Epithelial cell of esophagus (primary cell): ENCODE measurements around the gene CLCA4.

Source experiments
- DNase-seq: peaks from one replicate; pipeline ENCODE4 v3.0.0; 2010; ENCODE audit warnings: low read depth
- H3K4me3 ChIP-seq: 2 replicates; pipeline ENCODE4 v1.5.1; 2011; ENCODE audit warnings: mild to moderate bottlenecking, low read length, control low read depth
- TF ChIP-seq, protein P1 (sequence below): IDR thresholded peaks from 2 replicates; pipeline ENCODE4 v1.5.1; 2011; ENCODE audit warnings: low read depth, mild to moderate bottlenecking, low read length, control low read depth, inconsistent platforms; ENCODE audit not compliant: insufficient read depth; ENCODE audit errors: missing control alignments

Gene CLCA4

DNA sequence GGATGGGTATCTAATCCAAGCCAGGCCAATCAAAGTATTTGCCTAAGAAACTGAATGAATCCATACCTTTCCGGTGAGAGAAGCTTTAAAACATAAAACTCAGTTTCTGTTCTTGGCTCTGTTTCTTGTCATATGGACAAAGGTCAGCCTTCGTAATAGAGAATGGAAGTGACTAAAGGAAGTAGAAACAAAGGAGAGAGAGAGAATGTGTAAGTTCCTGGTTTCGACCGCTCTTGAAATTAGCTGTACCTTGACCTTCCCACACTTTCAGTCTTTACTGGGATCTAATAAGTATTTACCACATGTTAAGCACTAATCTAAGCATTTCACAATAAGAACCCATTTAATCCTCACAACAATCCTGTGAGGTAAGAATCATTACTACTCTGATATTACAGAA, 19.6 kb upstream of the CLCA4 start:
- peak; percentile 24 for DNase-seq
- TF ChIP-seq, protein P1, sequence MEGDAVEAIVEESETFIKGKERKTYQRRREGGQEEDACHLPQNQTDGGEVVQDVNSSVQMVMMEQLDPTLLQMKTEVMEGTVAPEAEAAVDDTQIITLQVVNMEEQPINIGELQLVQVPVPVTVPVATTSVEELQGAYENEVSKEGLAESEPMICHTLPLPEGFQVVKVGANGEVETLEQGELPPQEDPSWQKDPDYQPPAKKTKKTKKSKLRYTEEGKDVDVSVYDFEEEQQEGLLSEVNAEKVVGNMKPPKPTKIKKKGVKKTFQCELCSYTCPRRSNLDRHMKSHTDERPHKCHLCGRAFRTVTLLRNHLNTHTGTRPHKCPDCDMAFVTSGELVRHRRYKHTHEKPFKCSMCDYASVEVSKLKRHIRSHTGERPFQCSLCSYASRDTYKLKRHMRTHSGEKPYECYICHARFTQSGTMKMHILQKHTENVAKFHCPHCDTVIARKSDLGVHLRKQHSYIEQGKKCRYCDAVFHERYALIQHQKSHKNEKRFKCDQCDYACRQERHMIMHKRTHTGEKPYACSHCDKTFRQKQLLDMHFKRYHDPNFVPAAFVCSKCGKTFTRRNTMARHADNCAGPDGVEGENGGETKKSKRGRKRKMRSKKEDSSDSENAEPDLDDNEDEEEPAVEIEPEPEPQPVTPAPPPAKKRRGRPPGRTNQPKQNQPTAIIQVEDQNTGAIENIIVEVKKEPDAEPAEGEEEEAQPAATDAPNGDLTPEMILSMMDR: no peak
- no peak overlapping the region for H3K4me3 ChIP-seq

DNA sequence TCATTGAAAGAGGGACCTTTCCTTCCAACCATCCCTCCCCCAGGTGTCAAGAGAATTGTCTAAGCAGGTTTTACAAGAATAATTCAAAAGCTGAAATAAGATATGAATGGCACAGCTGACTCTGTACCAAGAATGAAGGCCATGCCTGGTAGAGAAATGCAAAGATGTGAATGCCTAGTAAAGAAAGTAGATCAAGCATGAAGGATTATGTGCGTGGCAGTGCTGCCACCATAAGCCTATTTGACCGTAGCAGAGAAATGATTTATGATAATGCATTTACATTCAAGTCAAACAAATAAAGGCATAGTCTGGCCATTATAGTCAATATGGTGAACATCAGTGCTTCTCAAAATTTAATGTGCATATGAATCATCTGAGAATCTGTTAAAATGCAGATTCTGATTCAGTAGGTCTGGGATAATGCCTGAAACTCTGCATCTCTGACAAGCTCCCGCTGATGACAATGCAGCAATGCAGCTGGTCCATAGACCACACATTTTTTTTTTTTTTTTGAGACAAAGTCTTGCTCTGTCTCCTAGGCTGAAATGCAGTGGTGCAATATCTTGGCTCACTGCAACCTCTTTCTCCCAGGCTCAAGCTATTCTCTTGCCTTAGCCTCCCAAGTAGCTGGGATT, 16.6 kb upstream of the CLCA4 start:
- no peak for DNase-seq
- H3K4me3 ChIP-seq: no peak overlapping the region
- TF ChIP-seq, protein P1: no peak

DNA sequence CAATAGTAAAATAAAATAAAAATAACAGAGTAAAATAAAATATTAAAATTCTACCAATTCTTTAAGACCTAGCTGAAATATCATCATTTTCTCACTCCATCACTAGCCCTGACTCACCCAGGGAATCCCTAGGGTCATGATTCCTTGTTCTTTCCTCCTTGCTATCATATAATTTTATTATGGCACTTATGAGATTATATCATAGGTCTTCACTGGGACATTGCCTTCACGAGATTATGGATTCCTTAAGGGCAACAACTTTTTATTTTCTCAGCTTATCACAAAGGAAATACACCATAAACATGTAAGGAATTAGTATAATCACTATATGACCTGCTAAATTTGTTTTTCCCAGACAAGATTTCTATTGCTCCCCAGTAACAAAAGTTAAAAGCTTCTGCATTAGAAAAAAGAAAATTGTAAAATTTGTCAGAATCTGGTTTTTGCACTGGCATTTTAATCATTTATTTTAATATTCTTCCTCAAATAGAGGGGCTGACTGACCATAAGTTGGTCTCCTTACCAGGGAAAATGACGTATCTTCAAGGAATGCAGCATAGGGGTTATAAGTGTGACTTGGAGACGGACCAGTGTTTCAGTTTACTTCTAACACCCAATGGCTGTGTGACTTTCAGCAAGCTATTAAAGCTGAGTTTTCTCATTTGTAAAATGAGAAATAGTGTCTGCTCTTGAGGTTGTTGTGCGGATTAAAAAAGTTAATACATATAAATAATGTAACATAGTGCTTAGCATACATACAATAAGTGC, 8.8 kb upstream of the CLCA4 start:
- no peak for DNase-seq
- TF ChIP-seq, protein P1: no peak
- no peak overlapping the region for H3K4me3 ChIP-seq

DNA sequence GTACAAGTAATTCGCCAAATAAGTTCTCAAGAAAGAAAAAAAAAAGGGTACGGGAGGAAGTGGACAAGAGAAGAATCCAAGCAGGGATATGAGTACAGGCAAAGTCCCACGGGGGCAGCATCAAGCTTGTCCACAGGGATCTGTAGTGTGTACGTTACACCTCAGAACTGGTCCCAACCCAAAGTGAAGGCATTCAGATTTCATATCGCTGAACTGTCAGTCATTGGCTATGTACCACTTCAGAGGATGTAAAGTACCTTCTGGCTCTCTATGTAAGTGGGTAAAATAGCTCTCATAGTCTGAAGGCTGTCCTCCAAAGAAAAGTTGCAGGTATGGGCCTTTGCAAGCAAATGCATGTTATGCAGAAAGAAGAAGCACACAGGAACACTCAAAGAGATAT, 8.1 kb upstream of the CLCA4 start:
- H3K4me3 ChIP-seq: no peak overlapping the region
- DNase-seq: no peak
- TF ChIP-seq, protein P1: no peak

DNA sequence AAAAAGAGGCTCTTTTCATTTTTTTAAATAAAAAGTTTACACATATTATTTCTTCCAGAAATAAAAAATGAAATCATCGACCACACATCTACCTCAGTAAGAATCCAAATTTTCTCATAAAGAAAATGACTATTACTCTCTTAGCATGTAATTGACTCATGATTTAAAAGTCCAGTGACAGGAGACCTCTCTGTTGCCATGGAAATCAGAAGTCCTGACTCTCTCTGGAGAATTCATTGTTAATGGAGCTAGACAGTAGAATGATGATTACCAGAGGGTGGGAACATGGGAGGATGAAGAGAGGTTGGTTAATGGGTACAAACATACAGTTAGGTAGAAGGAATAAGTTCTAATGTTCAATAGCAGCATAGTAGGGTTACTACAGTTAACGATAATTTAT, 5.0 kb upstream of the CLCA4 start:
- no peak for DNase-seq
- H3K4me3 ChIP-seq: no peak overlapping the region
- TF ChIP-seq, protein P1: no peak

DNA sequence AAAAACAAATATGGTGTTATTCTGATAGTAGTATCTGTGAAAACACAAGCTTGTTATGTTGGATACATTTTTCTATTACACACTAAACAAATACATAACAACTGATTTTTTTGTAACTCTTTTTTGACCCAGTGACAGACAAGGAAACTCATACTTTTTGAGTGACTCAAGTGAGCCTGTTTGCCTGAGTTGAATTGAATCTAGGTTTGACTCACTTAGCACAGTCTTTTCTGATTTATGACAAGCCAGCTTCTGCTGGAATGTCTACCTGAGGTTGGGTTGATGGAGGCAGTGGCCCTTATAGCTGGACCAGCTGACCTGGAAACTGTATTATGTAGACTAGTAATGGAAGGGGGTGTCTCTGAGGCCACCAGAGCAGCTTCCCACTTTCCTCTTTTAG, 4.2 kb upstream of the CLCA4 start:
- no peak overlapping the region for H3K4me3 ChIP-seq
- peak; percentile 90 for DNase-seq
- TF ChIP-seq, protein P1: no peak
